A673 (cell line): ENCODE measurements around the gene DMGDH. TPM values are rescaled to one million over a fixed set of nuclear protein-coding genes. Genes with fewer than 3 reads are reported as not detected.
"Not testable (repeated sequence)": the region's sequence is repeated elsewhere in the genome, so short reads cannot be mapped to it uniquely, and the experiment has no call there.

Source experiments
- BruUV-seq: library from RNA; stranded (reverse); fragments of 400-500 nt; replicated peaks from 2 replicates; lab custom pipeline; 2021; lab: Mats Ljungman, UMichigan
- CTCF ChIA-PET: fragments of 300-600 bp; sonication (Branson Sonifier 250); formaldehyde crosslinking; loops from one replicate; lab custom pipeline; 2022; ENCODE audit warnings: antibody characterized with exemption; lab: Charles Lee
- POLR2A ChIA-PET: fragments of 300-600 bp; sonication (Branson Sonifier 250); formaldehyde crosslinking; loops from one replicate; lab custom pipeline; 2022; ENCODE audit warnings: antibody characterized with exemption; ENCODE audit not compliant: low non-redundant PET; lab: Charles Lee
- DNase-seq: peaks from one replicate; pipeline ENCODE4 v3.0.0-alpha.2; 2015; ENCODE audit warnings: low spot score
- H3K27ac ChIP-seq: fragments of 200-600 bp; sonication (generic); 2 replicates; pipeline ENCODE4 v1.5.1; 2016; ENCODE audit warnings: mixed run types, low read depth, mild to moderate bottlenecking, mixed read lengths, antibody characterized with exemption, low read length; ENCODE audit not compliant: poor library complexity, severe bottlenecking
- H3K27me3 ChIP-seq: fragments of 200-600 bp; sonication (generic); replicated peaks from 2 replicates; pipeline ENCODE4 v1.6.1; 2017; ENCODE audit warnings: mixed run types, low read depth, mild to moderate bottlenecking, mixed read lengths, antibody characterized with exemption, low read length; ENCODE audit not compliant: insufficient read depth, poor library complexity
- H3K36me3 ChIP-seq: fragments of 200-600 bp; sonication (generic); 2 replicates; pipeline ENCODE4 v1.6.1; 2016; ENCODE audit warnings: mixed run types, mild to moderate bottlenecking, mixed read lengths, antibody characterized with exemption, low read length; ENCODE audit not compliant: insufficient read depth, poor library complexity, severe bottlenecking
- H3K4me1 ChIP-seq: fragments of 200-600 bp; sonication (generic); 2 replicates; pipeline ENCODE4 v1.6.1; 2017; ENCODE audit warnings: mixed run types, mild to moderate bottlenecking, mixed read lengths, antibody characterized with exemption, low read length; ENCODE audit not compliant: insufficient read depth, poor library complexity, severe bottlenecking
- H3K4me3 ChIP-seq: fragments of 200-600 bp; sonication (generic); 2 replicates; pipeline ENCODE4 v1.5.1; 2016; ENCODE audit warnings: low read depth, mixed run types, mild to moderate bottlenecking, mixed read lengths, low read length; ENCODE audit not compliant: poor library complexity, severe bottlenecking
- H3K9me3 ChIP-seq: fragments of 200-600 bp; sonication (generic); 2 replicates; pipeline ENCODE4 v1.6.1; 2016; ENCODE audit warnings: mixed run types, low read depth, mild to moderate bottlenecking, mixed read lengths, antibody characterized with exemption, low read length; ENCODE audit not compliant: poor library complexity, severe bottlenecking
- CTCF ChIP-seq: fragments of 300-800, 200-600 bp; sonication (generic); conservative IDR thresholded peaks from 2 replicates; pipeline ENCODE4 v1.5.1; 2017; ENCODE audit warnings: low read depth, mild to moderate bottlenecking, antibody characterized with exemption, low read length, moderate library complexity, mixed read lengths
- EZH2 ChIP-seq: fragments of 200-600 bp; sonication (generic); IDR thresholded peaks from 2 replicates; pipeline ENCODE4 v1.6.1; 2017; ENCODE audit warnings: borderline replicate concordance, low read depth, mild to moderate bottlenecking, mixed read lengths, antibody characterized with exemption, low read length; ENCODE audit not compliant: poor library complexity, severe bottlenecking
- intact Hi-C: fragments of 100-400 bp; cut with micrococcal nuclease; formaldehyde crosslinking; loops from one replicate; pipeline ENCODE4 v1.10.0; 2022; ENCODE audit not compliant: unreplicated experiment
- total RNA-seq: library from RNA; stranded (reverse); gene quantifications from 2 replicates; pipeline ENCODE4 v1.2.3, GENCODE V29; 2021

The DMGDH gene
- total RNA-seq, 1 experiment from 2014 or later: 0.15 TPM

- H3K4me1 ChIP-seq: peaks cover 7% of the 10 kb centered on the region
- H3K36me3 ChIP-seq: no peaks in the 10 kb centered on the region
- H3K9me3 ChIP-seq: no peaks in the 10 kb centered on the region
- no peaks in the 10 kb centered on the region for H3K27me3 ChIP-seq
- H3K27ac ChIP-seq: peak overlapping the region; percentile 80
- peak overlapping the region; percentile 82 for H3K4me3 ChIP-seq
- CTCF ChIA-PET: interaction anchor here (0.6 kb wide), 3 partner anchors 12 to 618 kb away, joined by 3 to 8 read pairs (median 3); no protein-coding TSS in a partner anchor
- intact Hi-C loops: no loop called here
- POLR2A ChIA-PET: interaction anchor here (0.7 kb wide), 1 partner anchor 872 kb away, joined by 4 read pairs; no protein-coding TSS in a partner anchor
- DNase-seq: peak; percentile 93
- BruUV-seq: no TSS peak
- no peak for TF ChIP-seq EZH2
- no peak; the same call in 1 of the 2 replicates for TF ChIP-seq CTCF
Measured at GRCh38 chr5:78984439-78985115, 84.9 kb downstream of the DMGDH start.

GRCh38 chr5:78983601-78984438 lies 85.7 kb downstream of the DMGDH start:
- Histone ChIP-seq H3K4me3 (peak overlapping the region; percentile 82), H3K36me3 (no peaks in the 10 kb centered on the region), H3K4me1 (peaks cover 7% of the 10 kb centered on the region), H3K9me3 (no peaks in the 10 kb centered on the region), H3K27me3 (no peaks in the 10 kb centered on the region), H3K27ac (peak overlapping the region; percentile 80)
- BruUV-seq: TSS peak; percentile 66
- CTCF ChIA-PET: interaction anchor here (0.6 kb wide), 1 partner anchor 617 kb away, joined by 3 read pairs; no protein-coding TSS in a partner anchor
- POLR2A ChIA-PET: interaction anchor here (0.7 kb wide), 1 partner anchor 872 kb away, joined by 4 read pairs; no protein-coding TSS in a partner anchor
- TF ChIP-seq EZH2: no peak
- TF ChIP-seq CTCF: no peak
- DNase-seq: peak; percentile 9
- intact Hi-C loops: no loop called here

GRCh38 chr5:78983194-78983593 lies 86.3 kb downstream of the DMGDH start:
- H3K4me3 ChIP-seq, DNase-seq, H3K4me1 ChIP-seq, H3K27me3 ChIP-seq, CTCF ChIA-PET, POLR2A ChIA-PET, H3K36me3 ChIP-seq, BruUV-seq, intact Hi-C loops, H3K9me3 ChIP-seq, H3K27ac ChIP-seq: not testable (repeated sequence)
